GM18511 (cell line): ENCODE results near the gene NUBP2.

Experiments used
- ATAC-seq: cut with Tn5 transposase; IDR thresholded peaks from one replicate; pipeline ENCODE4 v1.9.1; 2021; ENCODE audit warnings: mild to moderate bottlenecking, moderate library complexity; ENCODE audit not compliant: unreplicated experiment

Gene NUBP2

GRCh38 chr16:1771864-1772361 is 10.8 kb upstream of the NUBP2 start:
- ATAC-seq, result no peak

- ATAC-seq, result no peak
Measured at GRCh38 chr16:1772362-1772907, 10.3 kb upstream of the NUBP2 start, which contains the start of gene EME2. EME2 (plus strand) TSS chr16:1772810; CDS start chr16:1773228, 418 bp downstream.

- peak; percentile 56 for ATAC-seq
Measured at GRCh38 chr16:1772908-1773702, 9.7 kb upstream of the NUBP2 start, which contains the start of gene MRPS34. MRPS34 (minus strand) TSS chr16:1773134; CDS start chr16:1773119, 15 bp downstream.

GRCh38 chr16:1773703-1774447 is 8.9 kb upstream of the NUBP2 start:
- no peak for ATAC-seq

- no peak for ATAC-seq
Measured at GRCh38 chr16:1774448-1774780, 8.3 kb upstream of the NUBP2 start.

- ATAC-seq, result no peak
Measured at GRCh38 chr16:1775006-1775845, 7.5 kb upstream of the NUBP2 start.

GRCh38 chr16:1775846-1776671 is 6.7 kb upstream of the NUBP2 start:
- ATAC-seq, result no peak

- no peak for ATAC-seq
Measured at GRCh38 chr16:1776672-1776955, 6.1 kb upstream of the NUBP2 start.

GRCh38 chr16:1776991-1777374 is 5.8 kb upstream of the NUBP2 start:
- ATAC-seq, result no peak

- ATAC-seq, result no peak
Measured at GRCh38 chr16:1777375-1778199, 5.2 kb upstream of the NUBP2 start.

GRCh38 chr16:1778200-1779179 is 4.3 kb upstream of the NUBP2 start:
- no peak for ATAC-seq

- no peak for ATAC-seq
Measured at GRCh38 chr16:1779234-1779701, 3.5 kb upstream of the NUBP2 start.

- ATAC-seq, result no peak
Measured at GRCh38 chr16:1779741-1780676, 2.8 kb upstream of the NUBP2 start.

- ATAC-seq, result no peak
Measured at GRCh38 chr16:1780677-1781072, 2.1 kb upstream of the NUBP2 start.

- no peak for ATAC-seq
Measured at GRCh38 chr16:1781254-1781653, 1.5 kb upstream of the NUBP2 start.

GRCh38 chr16:1781758-1782407 is 877 bp upstream of the NUBP2 start:
- peak; percentile 13 for ATAC-seq
